H9 (cell line): Measurements from ENCODE around the gene TYSND1. TPM values are rescaled to one million over a fixed set of nuclear protein-coding genes. Genes with fewer than 3 reads are reported as not detected.

ENCODE experiments used
- DNase-seq: peaks from one replicate; pipeline ENCODE4 v3.0.0-alpha.2; 2017
- H2AFZ ChIP-seq: one replicate; pipeline ENCODE4 v1.6.1; 2013; ENCODE audit warnings: mild to moderate bottlenecking, low read length, control low read depth, moderate library complexity
- H2AK5ac ChIP-seq: 2 replicates; pipeline ENCODE4 v1.6.1; 2013; ENCODE audit warnings: low read length, control low read depth, mixed read lengths; ENCODE audit not compliant: insufficient read length
- H2BK120ac ChIP-seq: one replicate; pipeline ENCODE4 v1.6.1; 2013; ENCODE audit warnings: low read depth, mild to moderate bottlenecking, low read length, control low read depth, inconsistent platforms; ENCODE audit not compliant: poor library complexity, severe bottlenecking
- H2BK12ac ChIP-seq: 2 replicates; pipeline ENCODE4 v1.6.1; 2013; ENCODE audit warnings: low read length, control low read depth, mixed read lengths, low read depth; ENCODE audit not compliant: insufficient read length
- H2BK15ac ChIP-seq: 2 replicates; pipeline ENCODE4 v1.6.1; 2013; ENCODE audit warnings: low read depth, low read length, control low read depth
- H2BK20ac ChIP-seq: one replicate; pipeline ENCODE4 v1.6.1; 2013; ENCODE audit warnings: low read depth, mild to moderate bottlenecking, low read length, control low read depth, inconsistent platforms; ENCODE audit not compliant: poor library complexity, severe bottlenecking
- H2BK5ac ChIP-seq: 2 replicates; pipeline ENCODE4 v1.6.1; 2013; ENCODE audit warnings: low read length, control low read depth, mixed read lengths; ENCODE audit not compliant: insufficient read length
- H3K14ac ChIP-seq: 2 replicates; pipeline ENCODE4 v1.6.1; 2013; ENCODE audit warnings: low read length, control low read depth; ENCODE audit not compliant: insufficient read depth
- H3K18ac ChIP-seq: 2 replicates; pipeline ENCODE4 v1.6.1; 2013; ENCODE audit warnings: low read depth, mild to moderate bottlenecking, mixed read lengths, low read length, control low read depth; ENCODE audit not compliant: insufficient read length
- H3K23ac ChIP-seq: 2 replicates; pipeline ENCODE4 v1.6.1; 2013; ENCODE audit warnings: low read length, control low read depth, mixed read lengths, low read depth; ENCODE audit not compliant: insufficient read length
- H3K23me2 ChIP-seq: 2 replicates; pipeline ENCODE4 v1.6.1; 2013; ENCODE audit warnings: low read depth, mild to moderate bottlenecking, mixed read lengths, low read length, control low read depth; ENCODE audit not compliant: insufficient read length, poor library complexity, severe bottlenecking
- H3K27ac ChIP-seq: 2 replicates; pipeline ENCODE4 v1.5.1; 2013; ENCODE audit warnings: low read length, control low read depth, mixed read lengths, low read depth; ENCODE audit not compliant: insufficient read length
- H3K27me3 ChIP-seq: 2 replicates; pipeline ENCODE4 v1.6.1; 2013; ENCODE audit warnings: low read length, control low read depth, inconsistent platforms; ENCODE audit not compliant: insufficient read depth
- H3K4ac ChIP-seq: 2 replicates; pipeline ENCODE4 v1.6.1; 2013; ENCODE audit warnings: low read depth, mild to moderate bottlenecking, control low read depth, inconsistent platforms, low read length, moderate library complexity
- H3K4me1 ChIP-seq: 2 replicates; pipeline ENCODE4 v1.6.1; 2013; ENCODE audit warnings: low read length, control low read depth, inconsistent platforms; ENCODE audit not compliant: insufficient read depth
- H3K4me2 ChIP-seq: 2 replicates; pipeline ENCODE4 v1.6.1; 2013; ENCODE audit warnings: low read length, control low read depth, mixed read lengths; ENCODE audit not compliant: insufficient read length, insufficient read depth
- H3K56ac ChIP-seq: 2 replicates; pipeline ENCODE4 v1.6.1; 2013; ENCODE audit warnings: low read depth, mild to moderate bottlenecking, mixed read lengths, low read length, control low read depth; ENCODE audit not compliant: insufficient read length
- H3K79me1 ChIP-seq: 2 replicates; pipeline ENCODE4 v1.6.1; 2013; ENCODE audit warnings: low read depth, mild to moderate bottlenecking, moderate library complexity, low read length, control low read depth, inconsistent platforms; ENCODE audit not compliant: insufficient read depth, poor library complexity, severe bottlenecking
- H3K79me2 ChIP-seq: 2 replicates; pipeline ENCODE4 v1.6.1; 2013; ENCODE audit warnings: low read length, control low read depth, inconsistent platforms; ENCODE audit not compliant: insufficient read depth
- H3K9ac ChIP-seq: 2 replicates; pipeline ENCODE4 v1.6.1; 2013; ENCODE audit warnings: low read length, control low read depth, mixed read lengths; ENCODE audit not compliant: insufficient read length; ENCODE audit errors: extremely low read depth
- H3K9me3 ChIP-seq: one replicate; pipeline ENCODE4 v1.6.1; 2013; ENCODE audit warnings: low read depth, low read length, inconsistent platforms; ENCODE audit not compliant: control insufficient read depth
- H3T11ph ChIP-seq: one replicate; pipeline ENCODE4 v1.6.1; 2013; ENCODE audit warnings: mild to moderate bottlenecking, low read length, control low read depth, inconsistent platforms
- H4K20me1 ChIP-seq: one replicate; pipeline ENCODE4 v1.6.1; 2013; ENCODE audit not compliant: control insufficient read depth, insufficient read length, insufficient read depth
- H4K5ac ChIP-seq: 2 replicates; pipeline ENCODE4 v1.6.1; 2013; ENCODE audit warnings: low read depth, mild to moderate bottlenecking, mixed read lengths, low read length, control low read depth; ENCODE audit not compliant: insufficient read length
- H4K8ac ChIP-seq: replicated peaks from 2 replicates; pipeline ENCODE4 v1.6.1; 2013; ENCODE audit warnings: low read length, control low read depth, mixed read lengths, low read depth; ENCODE audit not compliant: insufficient read length
- H4K91ac ChIP-seq: 2 replicates; pipeline ENCODE4 v1.6.1; 2013; ENCODE audit warnings: low read depth, mild to moderate bottlenecking, moderate library complexity, mixed read lengths, low read length, control low read depth; ENCODE audit not compliant: insufficient read length
- H3K27ac Mint-ChIP-seq, 3 experiments: 2 replicates in 2 of 3; 3 replicates in 1 of 3; pipeline ENCODE4 v1.8.0; 2020 to 2021; ENCODE audit warnings: mixed read lengths in 3 of 3, mild to moderate bottlenecking in 1 of 3, moderate library complexity in 1 of 3
- H3K27me3 Mint-ChIP-seq: 2 replicates; pipeline ENCODE4 v1.8.0; 2021; ENCODE audit warnings: low read depth, mild to moderate bottlenecking, moderate library complexity, mixed read lengths
- H3K36me3 Mint-ChIP-seq, 3 experiments: 2 replicates in 2 of 3; 3 replicates in 1 of 3; pipeline ENCODE4 v1.8.0; 2020 to 2021; ENCODE audit warnings: low read depth in 3 of 3, mixed read lengths in 3 of 3; ENCODE audit not compliant: insufficient read depth in 1 of 3
- H3K4me1 Mint-ChIP-seq, 2 experiments: 2 replicates each; pipeline ENCODE4 v1.8.0; 2020; ENCODE audit warnings: mixed read lengths in 2 of 2
- H3K4me3 Mint-ChIP-seq, 2 experiments: 2 replicates in 1 of 2; 3 replicates in 1 of 2; pipeline ENCODE4 v1.8.0; 2020 to 2021; ENCODE audit warnings: mild to moderate bottlenecking in 2 of 2, mixed read lengths in 2 of 2, moderate library complexity in 1 of 2
- H3K9me3 Mint-ChIP-seq, 2 experiments: 2 replicates in 1 of 2; 3 replicates in 1 of 2; pipeline ENCODE4 v1.8.0; 2020; ENCODE audit warnings: mild to moderate bottlenecking in 2 of 2, mixed read lengths in 2 of 2, moderate library complexity in 1 of 2
- WGBS: extraction: QIAGEN DNeasy Blood & Tissue Kit; methylation state at CpG from one replicate; pipeline ENCODE4 v1.1.7; 2013; ENCODE audit warnings: missing lambda C conversion rate, low lambda C conversion rate, mixed read lengths; ENCODE audit not compliant: insufficient read length; ENCODE audit errors: extremely low coverage; 5-methylcytosine and 5-hydroxymethylcytosine counted together
- total RNA-seq: library from RNA; stranded (reverse); gene quantifications from 2 replicates; pipeline ENCODE4 v1.2.1, GENCODE V29; 2021
- TF ChIP-seq, protein P1 (sequence below): fragments of 200-600 bp; sonication (generic); conservative IDR thresholded peaks from 3 replicates; pipeline ENCODE4 v1.8.0; 2021; ENCODE audit warnings: antibody characterized with exemption, mild to moderate bottlenecking

TYSND1 gene
- total RNA-seq, 1 experiment from 2014 or later: 12.8 TPM

DNA sequence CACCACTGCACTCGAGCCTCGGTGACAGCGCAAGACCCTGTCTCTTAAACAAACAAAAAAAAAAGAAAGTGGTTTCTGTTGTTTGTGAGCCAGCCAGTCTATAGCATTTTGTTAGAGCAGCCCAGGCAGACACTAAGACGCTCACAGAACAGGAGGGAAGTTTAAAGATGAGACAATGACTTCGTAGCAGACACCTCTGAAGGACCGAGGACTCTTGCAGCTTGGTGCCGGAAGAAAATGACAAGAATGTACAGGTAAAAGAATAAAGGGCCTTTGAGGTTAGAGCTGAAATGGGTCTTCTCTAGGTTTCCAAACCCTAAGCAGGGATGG, 54.1 kb downstream of the TYSND1 start:
- Histone ChIP-seq H3T11ph (no peak overlapping the region), H3K23ac (no peak overlapping the region), H3K79me1 (no peaks in the 10 kb centered on the region), H3K9me3 (no peaks in the 10 kb centered on the region), H2BK5ac (no peak overlapping the region), H3K4ac (no peak overlapping the region), H3K56ac (no peak overlapping the region), H3K14ac (no peak overlapping the region), H4K5ac (no peak overlapping the region), H3K23me2 (no peaks in the 10 kb centered on the region), H3K4me2 (no peak overlapping the region), H3K27me3 (no peaks in the 10 kb centered on the region), H4K8ac (no peak overlapping the region), H2BK12ac (no peak overlapping the region), H3K27ac (no peak overlapping the region), H2BK20ac (no peak overlapping the region), H2BK15ac (no peak overlapping the region), H3K4me1 (0 out of 2 replicates have a peak, but pooled peaks cover 3% of the 10 kb centered on the region), H4K91ac (no peak overlapping the region), H2BK120ac (no peak overlapping the region), H4K20me1 (no peaks in the 10 kb centered on the region), H2AFZ (no peak overlapping the region), H3K9ac (no peak overlapping the region), H3K79me2 (no peaks in the 10 kb centered on the region), H3K18ac (no peak overlapping the region), H2AK5ac (no peak overlapping the region)
- TF ChIP-seq, protein P1, sequence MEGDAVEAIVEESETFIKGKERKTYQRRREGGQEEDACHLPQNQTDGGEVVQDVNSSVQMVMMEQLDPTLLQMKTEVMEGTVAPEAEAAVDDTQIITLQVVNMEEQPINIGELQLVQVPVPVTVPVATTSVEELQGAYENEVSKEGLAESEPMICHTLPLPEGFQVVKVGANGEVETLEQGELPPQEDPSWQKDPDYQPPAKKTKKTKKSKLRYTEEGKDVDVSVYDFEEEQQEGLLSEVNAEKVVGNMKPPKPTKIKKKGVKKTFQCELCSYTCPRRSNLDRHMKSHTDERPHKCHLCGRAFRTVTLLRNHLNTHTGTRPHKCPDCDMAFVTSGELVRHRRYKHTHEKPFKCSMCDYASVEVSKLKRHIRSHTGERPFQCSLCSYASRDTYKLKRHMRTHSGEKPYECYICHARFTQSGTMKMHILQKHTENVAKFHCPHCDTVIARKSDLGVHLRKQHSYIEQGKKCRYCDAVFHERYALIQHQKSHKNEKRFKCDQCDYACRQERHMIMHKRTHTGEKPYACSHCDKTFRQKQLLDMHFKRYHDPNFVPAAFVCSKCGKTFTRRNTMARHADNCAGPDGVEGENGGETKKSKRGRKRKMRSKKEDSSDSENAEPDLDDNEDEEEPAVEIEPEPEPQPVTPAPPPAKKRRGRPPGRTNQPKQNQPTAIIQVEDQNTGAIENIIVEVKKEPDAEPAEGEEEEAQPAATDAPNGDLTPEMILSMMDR: no peak
- Mint-ChIP-seq H3K27ac (no peak overlapping the region), H3K4me1 (peaks cover 3 to 6% of the 10 kb centered on the region in 2 experiments; a peak in 2 of 4 replicates), H3K4me3 (no peak overlapping the region), H3K9me3 (no peaks in the 10 kb centered on the region), H3K36me3 (peaks cover 0 to 38% (median 8%) of the 10 kb centered on the region in 3 experiments; a peak in 3 of 7 replicates), H3K27me3 (no peaks in the 10 kb centered on the region)
- WGBS: no CpG with 5 or more reads among the region's 7 CpGs
- no peak for DNase-seq
